HepG2 (cell line): Measurements from ENCODE around the gene METTL22. TPM values are rescaled to one million over a fixed set of nuclear protein-coding genes. Genes with fewer than 3 reads are reported as not detected.

ENCODE experiments used
- AGO2 ChIP-seq: fragments of 200-400 bp; formaldehyde crosslinking; optimal IDR thresholded peaks from 2 replicates; pipeline ENCODE3; 2017; ENCODE audit warnings: mild to moderate bottlenecking, low read depth, low read length, moderate library complexity
- ARID2 ChIP-seq: sonication (generic); formaldehyde crosslinking; IDR thresholded peaks from 2 replicates; pipeline ENCODE4 v1.8.1; 2022; ENCODE audit warnings: mild to moderate bottlenecking, missing genetic modification reagents, borderline replicate concordance
- ARNT ChIP-seq: fragments of 450-650 bp; IDR thresholded peaks from 2 replicates; pipeline ENCODE4 v1.6.1; 2017
- HMG20B ChIP-seq: conservative IDR thresholded peaks from 2 replicates; pipeline ENCODE4 v1.6.1; 2016; ENCODE audit warnings: missing genetic modification reagents, missing compliant biosample characterization
- JUND ChIP-seq: sonication (generic); formaldehyde crosslinking; IDR thresholded peaks from 2 replicates; pipeline ENCODE4 v1.8.0; 2022; ENCODE audit warnings: mild to moderate bottlenecking, missing genetic modification reagents
- MYC ChIP-seq: sonication (generic); formaldehyde crosslinking; IDR thresholded peaks from 2 replicates; pipeline ENCODE4 v1.9.0; 2021; ENCODE audit warnings: missing genetic modification reagents, borderline replicate concordance
- NKX3-1 ChIP-seq: sonication (generic); formaldehyde crosslinking; IDR thresholded peaks from 2 replicates; pipeline ENCODE4 v1.5.0; 2020; ENCODE audit warnings: missing genetic modification reagents
- PHB2 ChIP-seq: fragments of 450-650 bp; IDR thresholded peaks from 2 replicates; pipeline ENCODE4 v1.6.1; 2018; ENCODE audit not compliant: partially characterized antibody
- SNAPC2 ChIP-seq: sonication (generic); formaldehyde crosslinking; IDR thresholded peaks from 2 replicates; pipeline ENCODE4 v1.8.1; 2022; ENCODE audit warnings: mild to moderate bottlenecking, missing genetic modification reagents
- ZEB1 ChIP-seq: IDR thresholded peaks from 2 replicates; pipeline ENCODE4 v1.6.1; 2012; ENCODE audit warnings: mild to moderate bottlenecking, low read depth, inconsistent platforms; ENCODE audit not compliant: insufficient replicate concordance
- ZNF367 ChIP-seq: sonication (generic); formaldehyde crosslinking; IDR thresholded peaks from 2 replicates; pipeline ENCODE4 v1.4.0; 2020; ENCODE audit warnings: missing genetic modification reagents, borderline replicate concordance
- ZNF546 ChIP-seq: sonication (generic); formaldehyde crosslinking; conservative IDR thresholded peaks from 2 replicates; pipeline ENCODE4 v1.8.1; 2023; ENCODE audit warnings: mild to moderate bottlenecking, missing genetic modification reagents
- ZNF7 ChIP-seq: IDR thresholded peaks from 2 replicates; pipeline ENCODE4 v1.6.1; 2016; ENCODE audit warnings: missing biosample characterization, missing genetic modification reagents
- ZNF775 ChIP-seq: sonication (generic); formaldehyde crosslinking; IDR thresholded peaks from 2 replicates; pipeline ENCODE4 v1.4.0; 2020; ENCODE audit warnings: missing genetic modification reagents, mild to moderate bottlenecking, moderate library complexity, borderline replicate concordance
- ZNF780A ChIP-seq: sonication (generic); formaldehyde crosslinking; IDR thresholded peaks from 2 replicates; pipeline ENCODE4 v1.8.0; 2022; ENCODE audit warnings: mild to moderate bottlenecking, missing genetic modification reagents, moderate library complexity
- ZNF841 ChIP-seq: sonication (generic); formaldehyde crosslinking; IDR thresholded peaks from 2 replicates; pipeline ENCODE4 v1.8.1; 2023; ENCODE audit warnings: missing genetic modification reagents, borderline replicate concordance
- ZNF850 ChIP-seq: sonication (generic); formaldehyde crosslinking; conservative IDR thresholded peaks from 2 replicates; pipeline ENCODE4 v1.9.0; 2021; ENCODE audit warnings: mild to moderate bottlenecking, missing genetic modification reagents
- polyA plus RNA-seq, 8 experiments: library from polyadenylated mRNA; depleted of rRNA in 3 of 8; stranded (reverse) in 7 of 8; unstranded in 1 of 8; fragments of >200 nt; fragmentation: Illumina TruSeq in 4 of 8; extraction: Trizol in 4 of 8; gene quantifications; 2 replicates each; pipeline versions ENCODE4 v1.2.1 to v1.2.3, GENCODE V29; 2011 to 2016; ENCODE audit warnings: low read depth in 4 of 8, missing spikeins in 1 of 8, mixed read lengths in 1 of 8; ENCODE audit not compliant: insufficient read depth in 1 of 8
- total RNA-seq, 5 experiments: library from RNA; depleted of rRNA; stranded (reverse); fragments of >200 nt; fragmentation: Illumina TruSeq; extraction: Trizol; gene quantifications; 2 replicates each; pipeline ENCODE4 v1.2.3, GENCODE V29; 2016; ENCODE audit warnings: low read depth in 1 of 5
- TF ChIP-seq, protein P1 (sequence below): IDR thresholded peaks from 2 replicates; pipeline ENCODE4 v1.6.1; 2016; ENCODE audit warnings: low read depth, missing genetic modification reagents, missing compliant biosample characterization
- TF ChIP-seq, protein P2 (sequence below): sonication (generic); formaldehyde crosslinking; IDR thresholded peaks from 2 replicates; pipeline ENCODE4 v1.5.0; 2020; ENCODE audit warnings: missing genetic modification reagents
- TF ChIP-seq, protein P3 (sequence below): sonication (generic); formaldehyde crosslinking; IDR thresholded peaks from 2 replicates; pipeline ENCODE4 v1.4.0; 2020; ENCODE audit warnings: mild to moderate bottlenecking, missing genetic modification reagents, borderline replicate concordance

Gene METTL22
- total and polyA plus RNA-seq, 2 of the 13 experiments (the other 11 are each of a cell fraction or from before 2014, with no cell fraction given): 36.2 to 94.8 TPM

DNA sequence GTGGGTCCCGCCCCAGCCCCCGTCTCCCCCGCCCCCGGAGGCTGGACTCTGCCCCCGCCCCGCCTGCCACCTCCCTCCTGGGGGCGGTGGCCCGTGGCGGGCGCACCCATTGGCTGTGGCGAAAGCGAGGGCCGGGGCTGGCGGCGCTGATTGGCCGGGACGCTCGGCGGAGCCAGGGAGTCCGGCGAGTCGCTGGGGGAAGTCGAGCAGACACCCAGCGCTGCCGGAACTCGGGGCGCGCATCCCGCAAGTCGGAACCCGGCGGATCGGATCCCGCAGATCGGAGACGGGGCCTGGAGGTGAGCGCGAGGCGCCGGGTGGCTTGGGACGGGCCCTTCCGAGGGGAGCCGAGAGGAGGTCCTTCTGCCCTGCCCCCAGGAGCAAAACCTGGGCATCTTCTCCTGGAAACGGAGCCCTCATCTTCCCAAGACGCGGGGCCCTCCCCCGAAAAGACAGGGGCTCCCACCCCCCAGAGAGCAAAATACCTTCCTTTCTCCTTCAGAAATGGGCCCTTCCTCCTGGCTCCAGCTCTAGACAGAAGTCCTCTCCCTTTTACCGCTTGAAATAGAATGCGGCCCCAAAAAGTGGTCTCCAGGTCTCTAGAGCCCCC is 53.0 kb downstream of the METTL22 start, which contains the start of gene ABAT (continued):
- TF ChIP-seq, protein P1, sequence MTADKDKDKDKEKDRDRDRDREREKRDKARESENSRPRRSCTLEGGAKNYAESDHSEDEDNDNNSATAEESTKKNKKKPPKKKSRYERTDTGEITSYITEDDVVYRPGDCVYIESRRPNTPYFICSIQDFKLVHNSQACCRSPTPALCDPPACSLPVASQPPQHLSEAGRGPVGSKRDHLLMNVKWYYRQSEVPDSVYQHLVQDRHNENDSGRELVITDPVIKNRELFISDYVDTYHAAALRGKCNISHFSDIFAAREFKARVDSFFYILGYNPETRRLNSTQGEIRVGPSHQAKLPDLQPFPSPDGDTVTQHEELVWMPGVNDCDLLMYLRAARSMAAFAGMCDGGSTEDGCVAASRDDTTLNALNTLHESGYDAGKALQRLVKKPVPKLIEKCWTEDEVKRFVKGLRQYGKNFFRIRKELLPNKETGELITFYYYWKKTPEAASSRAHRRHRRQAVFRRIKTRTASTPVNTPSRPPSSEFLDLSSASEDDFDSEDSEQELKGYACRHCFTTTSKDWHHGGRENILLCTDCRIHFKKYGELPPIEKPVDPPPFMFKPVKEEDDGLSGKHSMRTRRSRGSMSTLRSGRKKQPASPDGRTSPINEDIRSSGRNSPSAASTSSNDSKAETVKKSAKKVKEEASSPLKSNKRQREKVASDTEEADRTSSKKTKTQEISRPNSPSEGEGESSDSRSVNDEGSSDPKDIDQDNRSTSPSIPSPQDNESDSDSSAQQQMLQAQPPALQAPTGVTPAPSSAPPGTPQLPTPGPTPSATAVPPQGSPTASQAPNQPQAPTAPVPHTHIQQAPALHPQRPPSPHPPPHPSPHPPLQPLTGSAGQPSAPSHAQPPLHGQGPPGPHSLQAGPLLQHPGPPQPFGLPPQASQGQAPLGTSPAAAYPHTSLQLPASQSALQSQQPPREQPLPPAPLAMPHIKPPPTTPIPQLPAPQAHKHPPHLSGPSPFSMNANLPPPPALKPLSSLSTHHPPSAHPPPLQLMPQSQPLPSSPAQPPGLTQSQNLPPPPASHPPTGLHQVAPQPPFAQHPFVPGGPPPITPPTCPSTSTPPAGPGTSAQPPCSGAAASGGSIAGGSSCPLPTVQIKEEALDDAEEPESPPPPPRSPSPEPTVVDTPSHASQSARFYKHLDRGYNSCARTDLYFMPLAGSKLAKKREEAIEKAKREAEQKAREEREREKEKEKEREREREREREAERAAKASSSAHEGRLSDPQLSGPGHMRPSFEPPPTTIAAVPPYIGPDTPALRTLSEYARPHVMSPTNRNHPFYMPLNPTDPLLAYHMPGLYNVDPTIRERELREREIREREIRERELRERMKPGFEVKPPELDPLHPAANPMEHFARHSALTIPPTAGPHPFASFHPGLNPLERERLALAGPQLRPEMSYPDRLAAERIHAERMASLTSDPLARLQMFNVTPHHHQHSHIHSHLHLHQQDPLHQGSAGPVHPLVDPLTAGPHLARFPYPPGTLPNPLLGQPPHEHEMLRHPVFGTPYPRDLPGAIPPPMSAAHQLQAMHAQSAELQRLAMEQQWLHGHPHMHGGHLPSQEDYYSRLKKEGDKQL (CRISPR knock-in tag): no peak
- peak; percentile 77 for TF ChIP-seq AGO2
- no peak for TF ChIP-seq NKX3-1
- TF ChIP-seq JUND (CRISPR knock-in tag): no peak
- TF ChIP-seq ARNT: no peak
- no peak for TF ChIP-seq ZNF841
- no peak for TF ChIP-seq HMG20B (CRISPR knock-in tag)
- TF ChIP-seq, protein P2, sequence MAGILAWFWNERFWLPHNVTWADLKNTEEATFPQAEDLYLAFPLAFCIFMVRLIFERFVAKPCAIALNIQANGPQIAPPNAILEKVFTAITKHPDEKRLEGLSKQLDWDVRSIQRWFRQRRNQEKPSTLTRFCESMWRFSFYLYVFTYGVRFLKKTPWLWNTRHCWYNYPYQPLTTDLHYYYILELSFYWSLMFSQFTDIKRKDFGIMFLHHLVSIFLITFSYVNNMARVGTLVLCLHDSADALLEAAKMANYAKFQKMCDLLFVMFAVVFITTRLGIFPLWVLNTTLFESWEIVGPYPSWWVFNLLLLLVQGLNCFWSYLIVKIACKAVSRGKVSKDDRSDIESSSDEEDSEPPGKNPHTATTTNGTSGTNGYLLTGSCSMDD (CRISPR knock-in tag): no peak
- peak; percentile 69; the same call in 1 of the 2 replicates for TF ChIP-seq MYC (CRISPR knock-in tag)
- TF ChIP-seq ZNF850 (CRISPR knock-in tag): no peak
- TF ChIP-seq ZNF367 (CRISPR knock-in tag): no peak
- TF ChIP-seq, protein P3, sequence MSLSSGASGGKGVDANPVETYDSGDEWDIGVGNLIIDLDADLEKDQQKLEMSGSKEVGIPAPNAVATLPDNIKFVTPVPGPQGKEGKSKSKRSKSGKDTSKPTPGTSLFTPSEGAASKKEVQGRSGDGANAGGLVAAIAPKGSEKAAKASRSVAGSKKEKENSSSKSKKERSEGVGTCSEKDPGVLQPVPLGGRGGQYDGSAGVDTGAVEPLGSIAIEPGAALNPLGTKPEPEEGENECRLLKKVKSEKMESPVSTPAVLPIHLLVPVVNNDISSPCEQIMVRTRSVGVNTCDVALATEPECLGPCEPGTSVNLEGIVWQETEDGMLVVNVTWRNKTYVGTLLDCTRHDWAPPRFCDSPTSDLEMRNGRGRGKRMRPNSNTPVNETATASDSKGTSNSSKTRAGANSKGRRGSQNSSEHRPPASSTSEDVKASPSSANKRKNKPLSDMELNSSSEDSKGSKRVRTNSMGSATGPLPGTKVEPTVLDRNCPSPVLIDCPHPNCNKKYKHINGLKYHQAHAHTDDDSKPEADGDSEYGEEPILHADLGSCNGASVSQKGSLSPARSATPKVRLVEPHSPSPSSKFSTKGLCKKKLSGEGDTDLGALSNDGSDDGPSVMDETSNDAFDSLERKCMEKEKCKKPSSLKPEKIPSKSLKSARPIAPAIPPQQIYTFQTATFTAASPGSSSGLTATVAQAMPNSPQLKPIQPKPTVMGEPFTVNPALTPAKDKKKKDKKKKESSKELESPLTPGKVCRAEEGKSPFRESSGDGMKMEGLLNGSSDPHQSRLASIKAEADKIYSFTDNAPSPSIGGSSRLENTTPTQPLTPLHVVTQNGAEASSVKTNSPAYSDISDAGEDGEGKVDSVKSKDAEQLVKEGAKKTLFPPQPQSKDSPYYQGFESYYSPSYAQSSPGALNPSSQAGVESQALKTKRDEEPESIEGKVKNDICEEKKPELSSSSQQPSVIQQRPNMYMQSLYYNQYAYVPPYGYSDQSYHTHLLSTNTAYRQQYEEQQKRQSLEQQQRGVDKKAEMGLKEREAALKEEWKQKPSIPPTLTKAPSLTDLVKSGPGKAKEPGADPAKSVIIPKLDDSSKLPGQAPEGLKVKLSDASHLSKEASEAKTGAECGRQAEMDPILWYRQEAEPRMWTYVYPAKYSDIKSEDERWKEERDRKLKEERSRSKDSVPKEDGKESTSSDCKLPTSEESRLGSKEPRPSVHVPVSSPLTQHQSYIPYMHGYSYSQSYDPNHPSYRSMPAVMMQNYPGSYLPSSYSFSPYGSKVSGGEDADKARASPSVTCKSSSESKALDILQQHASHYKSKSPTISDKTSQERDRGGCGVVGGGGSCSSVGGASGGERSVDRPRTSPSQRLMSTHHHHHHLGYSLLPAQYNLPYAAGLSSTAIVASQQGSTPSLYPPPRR (CRISPR knock-in tag): peak; percentile 69
- peak; percentile 20 for TF ChIP-seq ZEB1
- TF ChIP-seq ZNF7: no peak
- TF ChIP-seq ARID2 (CRISPR knock-in tag): no peak
- TF ChIP-seq SNAPC2: no peak
- no peak for TF ChIP-seq ZNF775 (CRISPR knock-in tag)
- no peak for TF ChIP-seq PHB2
- no peak for TF ChIP-seq ZNF780A (CRISPR knock-in tag)
- 0 out of 2 replicates have a peak, but pooled peaks have one; percentile 51 for TF ChIP-seq ZNF546 (CRISPR knock-in tag)
